GM23338 (cell line): ENCODE results near the gene YBX2.

Source experiments
- EZH2 ChIP-seq: fragments of 200-600 bp; sonication (generic); IDR thresholded peaks from one replicate; pipeline ENCODE4 v1.8.0; 2017; ENCODE audit warnings: antibody characterized with exemption, mild to moderate bottlenecking, low read depth; ENCODE audit not compliant: unreplicated experiment
- EZH2phosphoT487 ChIP-seq: fragments of 200-600 bp; sonication (generic); IDR thresholded peaks from one replicate; pipeline ENCODE4 v1.8.1; 2018; ENCODE audit warnings: antibody characterized with exemption; ENCODE audit not compliant: unreplicated experiment
- JUNB ChIP-seq: IDR thresholded peaks from one replicate; pipeline ENCODE4 v1.6.1; 2016; ENCODE audit warnings: antibody characterized with exemption; ENCODE audit not compliant: unreplicated experiment
- POLR2AphosphoS5 ChIP-seq: IDR thresholded peaks from 2 replicates; pipeline ENCODE4 v1.6.1; 2016; ENCODE audit warnings: antibody characterized with exemption, low read depth
- STAT1 ChIP-seq: IDR thresholded peaks from one replicate; pipeline ENCODE4 v1.6.1; 2016; ENCODE audit warnings: antibody characterized with exemption; ENCODE audit not compliant: unreplicated experiment
- ZNF331 ChIP-seq: fragments of 250-450 bp; sonication (Bioruptor Pico); IDR thresholded peaks from 2 replicates; pipeline ENCODE4 v1.5.0; 2020; ENCODE audit warnings: low read depth, mild to moderate bottlenecking, moderate library complexity
- TF ChIP-seq, protein P1 (sequence below), 2 experiments: fragments of 200-600 bp in 1 of 2; sonication (generic) in 1 of 2; conservative IDR thresholded peaks; 2 replicates each; pipeline versions ENCODE4 v1.5.1 to v1.6.1; 2016 to 2017; ENCODE audit warnings: antibody characterized with exemption in 2 of 2, low read depth in 2 of 2, mild to moderate bottlenecking in 2 of 2, moderate library complexity in 1 of 2
- TF ChIP-seq, protein P2 (sequence below): IDR thresholded peaks from one replicate; pipeline ENCODE4 v1.6.1; 2018; ENCODE audit warnings: antibody characterized with exemption; ENCODE audit not compliant: unreplicated experiment

DNA sequence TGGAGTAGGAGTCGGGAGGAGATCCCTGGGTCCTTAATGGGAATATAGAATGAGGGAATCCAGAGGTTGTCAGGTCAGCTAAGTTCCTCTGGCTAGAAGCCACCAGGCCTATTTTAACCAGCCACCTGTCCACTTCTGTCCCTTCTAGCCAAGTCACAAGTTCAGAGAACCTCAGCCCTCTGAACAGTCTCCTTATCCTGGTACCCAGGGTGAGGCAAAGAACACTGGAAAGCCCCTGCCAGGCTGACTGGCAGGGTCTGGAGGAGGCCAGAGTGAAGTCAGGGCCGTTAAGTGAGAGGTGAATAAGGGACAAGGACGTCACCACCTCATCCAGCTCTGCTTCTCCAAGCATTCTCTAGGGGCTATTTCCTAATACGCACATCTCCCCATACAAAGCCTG, 45.6 kb downstream of the YBX2 start:
- TF ChIP-seq, protein P1, sequence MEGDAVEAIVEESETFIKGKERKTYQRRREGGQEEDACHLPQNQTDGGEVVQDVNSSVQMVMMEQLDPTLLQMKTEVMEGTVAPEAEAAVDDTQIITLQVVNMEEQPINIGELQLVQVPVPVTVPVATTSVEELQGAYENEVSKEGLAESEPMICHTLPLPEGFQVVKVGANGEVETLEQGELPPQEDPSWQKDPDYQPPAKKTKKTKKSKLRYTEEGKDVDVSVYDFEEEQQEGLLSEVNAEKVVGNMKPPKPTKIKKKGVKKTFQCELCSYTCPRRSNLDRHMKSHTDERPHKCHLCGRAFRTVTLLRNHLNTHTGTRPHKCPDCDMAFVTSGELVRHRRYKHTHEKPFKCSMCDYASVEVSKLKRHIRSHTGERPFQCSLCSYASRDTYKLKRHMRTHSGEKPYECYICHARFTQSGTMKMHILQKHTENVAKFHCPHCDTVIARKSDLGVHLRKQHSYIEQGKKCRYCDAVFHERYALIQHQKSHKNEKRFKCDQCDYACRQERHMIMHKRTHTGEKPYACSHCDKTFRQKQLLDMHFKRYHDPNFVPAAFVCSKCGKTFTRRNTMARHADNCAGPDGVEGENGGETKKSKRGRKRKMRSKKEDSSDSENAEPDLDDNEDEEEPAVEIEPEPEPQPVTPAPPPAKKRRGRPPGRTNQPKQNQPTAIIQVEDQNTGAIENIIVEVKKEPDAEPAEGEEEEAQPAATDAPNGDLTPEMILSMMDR (conservative IDR thresholded peaks at IDR 0.05; ENCODE audit: low read depth in 2 of 2): no peak
- TF ChIP-seq POLR2AphosphoS5 (no peak), ZNF331 (CRISPR knock-in tag) (no peak), STAT1 (no peak), JUNB (no peak), EZH2phosphoT487 (no peak), EZH2 (no peak)
- TF ChIP-seq, protein P2, sequence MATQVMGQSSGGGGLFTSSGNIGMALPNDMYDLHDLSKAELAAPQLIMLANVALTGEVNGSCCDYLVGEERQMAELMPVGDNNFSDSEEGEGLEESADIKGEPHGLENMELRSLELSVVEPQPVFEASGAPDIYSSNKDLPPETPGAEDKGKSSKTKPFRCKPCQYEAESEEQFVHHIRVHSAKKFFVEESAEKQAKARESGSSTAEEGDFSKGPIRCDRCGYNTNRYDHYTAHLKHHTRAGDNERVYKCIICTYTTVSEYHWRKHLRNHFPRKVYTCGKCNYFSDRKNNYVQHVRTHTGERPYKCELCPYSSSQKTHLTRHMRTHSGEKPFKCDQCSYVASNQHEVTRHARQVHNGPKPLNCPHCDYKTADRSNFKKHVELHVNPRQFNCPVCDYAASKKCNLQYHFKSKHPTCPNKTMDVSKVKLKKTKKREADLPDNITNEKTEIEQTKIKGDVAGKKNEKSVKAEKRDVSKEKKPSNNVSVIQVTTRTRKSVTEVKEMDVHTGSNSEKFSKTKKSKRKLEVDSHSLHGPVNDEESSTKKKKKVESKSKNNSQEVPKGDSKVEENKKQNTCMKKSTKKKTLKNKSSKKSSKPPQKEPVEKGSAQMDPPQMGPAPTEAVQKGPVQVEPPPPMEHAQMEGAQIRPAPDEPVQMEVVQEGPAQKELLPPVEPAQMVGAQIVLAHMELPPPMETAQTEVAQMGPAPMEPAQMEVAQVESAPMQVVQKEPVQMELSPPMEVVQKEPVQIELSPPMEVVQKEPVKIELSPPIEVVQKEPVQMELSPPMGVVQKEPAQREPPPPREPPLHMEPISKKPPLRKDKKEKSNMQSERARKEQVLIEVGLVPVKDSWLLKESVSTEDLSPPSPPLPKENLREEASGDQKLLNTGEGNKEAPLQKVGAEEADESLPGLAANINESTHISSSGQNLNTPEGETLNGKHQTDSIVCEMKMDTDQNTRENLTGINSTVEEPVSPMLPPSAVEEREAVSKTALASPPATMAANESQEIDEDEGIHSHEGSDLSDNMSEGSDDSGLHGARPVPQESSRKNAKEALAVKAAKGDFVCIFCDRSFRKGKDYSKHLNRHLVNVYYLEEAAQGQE: no peak
